NCI-H2196 (cell line): ENCODE results near the gene CEP83.
"Not testable (repeated sequence)": the region's sequence is repeated elsewhere in the genome, so short reads cannot be mapped to it uniquely, and the experiment has no call there.

Experiments
- DNase-seq: peaks from one replicate; lab custom pipeline; 2025; ENCODE audit not compliant: unreplicated experiment; lab: John Stamatoyannopoulos, UW

Gene CEP83

DNA sequence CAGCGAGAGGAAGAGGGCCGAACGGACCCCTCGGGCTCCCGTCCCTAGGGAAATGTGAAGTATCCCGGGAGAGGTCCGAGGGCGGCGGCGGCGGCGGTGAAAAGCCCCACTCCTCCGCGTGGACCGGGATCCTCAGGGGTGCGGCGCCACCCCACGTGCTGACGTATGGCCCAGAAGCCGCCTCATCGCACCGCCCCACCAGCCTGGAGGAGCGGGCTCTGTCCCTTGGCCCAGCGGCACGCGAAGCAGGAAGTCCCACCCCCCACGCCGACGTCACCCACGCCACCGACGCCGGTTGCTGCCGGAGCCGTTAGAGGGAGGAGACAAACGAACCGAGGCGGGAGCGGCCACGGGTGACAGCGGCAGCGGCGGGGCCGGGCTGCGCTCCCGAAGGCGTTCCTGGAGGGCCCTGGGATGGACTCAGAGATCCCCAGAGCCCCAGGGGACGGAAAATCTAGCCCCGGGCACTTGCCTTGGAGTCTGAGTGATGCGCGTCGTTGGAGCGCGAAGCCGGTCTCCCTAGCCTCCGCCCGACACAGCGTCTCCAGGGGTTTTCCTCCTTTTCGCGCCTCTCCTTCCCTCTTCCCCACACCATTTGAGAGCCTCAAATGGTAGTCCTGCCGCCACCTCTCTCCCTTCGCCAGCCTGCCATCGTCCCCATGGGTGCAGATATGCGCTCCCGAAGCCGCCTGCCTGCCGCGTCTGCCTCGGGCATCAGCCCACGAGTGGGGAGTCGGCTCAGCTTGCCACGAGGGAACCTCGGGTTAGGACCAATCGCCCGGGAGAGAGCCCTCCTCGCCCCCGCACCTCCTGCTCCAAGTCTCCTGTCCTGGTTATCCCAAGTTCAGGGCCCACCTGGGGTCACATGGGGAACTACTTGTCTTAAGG lies at the start of gene CEP83:
TSS of gene CEP83 (minus strand) at position 140 of the 888 bp plus-strand sequence. CDS start 47,377 bp downstream, outside the sequence.
- peak; percentile 84 for DNase-seq

DNA sequence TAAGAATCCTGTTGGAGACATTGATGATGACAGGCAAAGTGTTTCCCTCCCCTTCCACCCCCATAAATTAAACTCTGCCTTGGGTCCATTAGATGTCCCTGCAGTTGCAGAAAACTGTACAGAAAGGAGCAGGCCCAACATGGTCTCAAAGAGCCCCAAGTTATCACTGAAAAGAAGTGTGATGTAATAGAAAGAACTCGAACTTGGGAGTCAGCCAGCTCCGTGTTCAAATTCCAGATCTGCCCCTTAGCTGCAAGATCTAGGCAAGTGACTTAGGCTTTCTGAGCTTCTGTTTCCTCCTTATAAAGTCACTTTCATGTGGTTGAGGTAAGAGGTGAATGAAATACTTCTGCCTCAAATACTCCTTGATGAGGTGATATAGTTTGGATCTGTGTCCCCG lies 49.6 kb upstream of the CEP83 start:
- no peak for DNase-seq

GRCh38 chr12:94507455-94507854 lies 47.8 kb upstream of the CEP83 start:
- no peak for DNase-seq

GRCh38 chr12:94504386-94504785 lies 44.7 kb upstream of the CEP83 start:
- no peak for DNase-seq

DNA sequence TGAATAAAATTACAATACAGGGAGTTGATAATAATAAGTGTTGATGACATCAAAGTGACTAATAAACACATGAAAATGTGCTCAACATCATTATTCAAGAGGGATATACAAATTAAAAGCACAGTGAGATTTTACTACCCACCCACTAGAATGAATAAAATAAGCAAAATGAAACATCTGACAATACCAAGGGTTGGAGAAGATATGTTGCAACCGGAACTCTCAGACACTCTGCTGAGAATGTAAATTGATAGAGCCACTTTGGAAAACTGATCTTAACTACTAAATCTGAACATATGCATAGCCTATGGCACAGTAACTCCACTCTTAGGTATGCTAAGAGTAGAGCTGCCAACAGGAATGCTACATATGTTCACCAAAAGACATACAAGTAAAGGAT lies 44.0 kb upstream of the CEP83 start:
- DNase-seq, result no peak

- DNase-seq, result no peak
Observed at GRCh38 chr12:94500831-94501567, 41.3 kb upstream of the CEP83 start.

GRCh38 chr12:94498698-94499097 lies 39.0 kb upstream of the CEP83 start:
- DNase-seq, result no peak

DNA sequence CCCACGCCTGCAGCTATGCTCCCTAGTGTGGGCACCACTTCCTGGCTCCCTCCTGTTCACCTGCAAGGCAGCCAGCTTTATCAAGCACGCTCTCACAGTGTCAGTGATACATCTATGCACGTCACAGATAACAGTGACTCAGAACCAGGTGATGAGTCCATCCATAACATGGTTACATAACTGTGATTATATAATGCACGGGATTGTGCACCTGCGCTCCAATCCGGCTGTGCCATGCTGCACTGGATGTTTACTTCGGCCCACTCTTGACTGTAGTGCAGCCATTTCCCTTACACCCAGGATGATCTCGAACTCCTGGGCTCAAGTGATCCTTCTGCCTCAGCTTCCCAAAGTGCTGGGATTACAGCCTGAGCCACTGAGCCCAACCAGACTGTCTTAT lies 38.4 kb upstream of the CEP83 start:
- DNase-seq, result no peak

DNA sequence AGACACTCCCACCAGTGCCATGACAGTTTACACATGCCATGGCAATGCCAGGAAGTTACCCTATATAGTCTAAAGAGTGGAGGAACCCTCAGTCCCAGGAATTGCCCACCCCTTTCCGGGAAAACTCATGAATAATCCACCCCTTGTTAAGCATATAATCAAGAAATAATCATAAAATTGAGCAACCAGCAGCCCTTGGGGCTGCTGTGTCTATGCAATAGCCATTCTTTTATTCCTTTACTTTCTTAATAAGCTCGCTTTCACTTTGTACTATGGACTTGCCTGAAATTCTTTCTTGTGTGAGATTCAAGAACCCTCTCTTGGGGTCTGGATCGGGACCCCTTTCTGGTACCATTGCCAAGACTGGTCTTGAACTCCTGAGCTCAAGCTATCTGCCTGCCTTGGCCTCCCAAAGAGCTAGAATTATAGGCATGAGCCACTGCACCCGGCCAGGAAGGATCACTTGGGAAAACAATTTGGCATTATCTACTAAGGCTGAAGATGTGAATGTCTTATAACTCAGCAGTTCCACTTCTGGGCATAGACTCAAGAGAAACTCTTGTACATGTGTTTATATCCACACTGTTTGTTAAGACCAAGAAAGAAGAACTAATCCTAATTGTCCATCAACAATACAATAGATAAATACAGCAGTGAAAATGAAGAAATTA lies 35.9 kb upstream of the CEP83 start:
- DNase-seq, result no peak

DNA sequence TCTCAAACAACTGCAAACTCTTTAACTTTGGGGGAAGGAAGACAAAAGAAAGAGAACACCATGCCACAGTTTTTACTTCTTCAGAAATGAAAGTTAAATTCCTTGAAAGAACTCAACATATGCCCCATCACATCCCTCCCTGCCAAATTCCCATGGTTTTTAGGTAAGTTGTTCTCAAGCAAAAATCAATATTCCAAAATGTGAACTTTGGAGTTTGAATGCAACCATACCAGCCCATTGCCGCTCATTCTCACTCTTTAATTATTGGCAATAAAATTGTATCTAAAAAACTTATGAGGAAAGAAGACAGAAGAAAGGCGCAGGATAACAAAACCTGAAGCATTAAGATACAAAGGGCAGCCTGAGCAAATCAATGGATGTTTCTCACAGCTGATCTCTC lies 31.8 kb upstream of the CEP83 start:
- no peak for DNase-seq

DNA sequence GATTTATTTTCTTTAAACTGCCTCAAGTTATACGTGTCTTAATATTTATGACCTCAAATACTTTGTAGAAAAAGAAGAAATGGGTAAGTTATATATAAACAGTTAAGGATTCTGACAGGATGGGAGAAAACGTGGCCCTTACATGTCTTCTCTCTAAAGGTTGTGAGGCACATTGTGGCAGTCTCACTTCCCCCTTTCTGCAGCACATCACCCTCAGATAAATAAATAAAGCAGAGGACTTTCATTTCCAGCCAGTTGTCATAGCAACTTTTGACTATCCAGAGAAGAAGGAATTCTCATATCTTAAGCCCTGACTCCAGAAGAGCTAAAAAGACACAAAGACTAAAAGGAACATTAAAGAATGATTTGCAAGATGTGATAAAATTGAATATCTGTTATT lies 28.8 kb upstream of the CEP83 start:
- DNase-seq, result no peak

GRCh38 chr12:94481734-94482133 lies 22.1 kb upstream of the CEP83 start:
- no peak for DNase-seq

DNA sequence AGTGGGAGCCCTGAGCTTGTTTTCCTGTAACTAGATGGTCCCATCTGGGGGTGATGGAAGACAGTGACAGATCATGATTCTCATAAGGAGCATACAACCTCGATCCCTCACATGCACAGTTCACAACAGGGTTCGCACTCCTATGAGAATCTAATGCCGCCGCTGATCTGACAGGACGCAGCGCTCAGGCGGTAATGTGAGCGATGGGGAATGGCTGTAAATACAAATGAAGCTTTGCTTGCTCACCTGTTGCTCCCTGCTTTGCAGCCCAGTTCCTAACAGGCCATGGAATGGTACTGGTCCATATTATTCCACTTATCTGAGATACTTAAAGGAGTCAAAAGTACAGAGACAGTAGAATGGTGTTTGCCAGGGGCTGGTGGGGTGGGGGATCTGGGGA lies 9.9 kb upstream of the CEP83 start:
- DNase-seq, result no peak

DNA sequence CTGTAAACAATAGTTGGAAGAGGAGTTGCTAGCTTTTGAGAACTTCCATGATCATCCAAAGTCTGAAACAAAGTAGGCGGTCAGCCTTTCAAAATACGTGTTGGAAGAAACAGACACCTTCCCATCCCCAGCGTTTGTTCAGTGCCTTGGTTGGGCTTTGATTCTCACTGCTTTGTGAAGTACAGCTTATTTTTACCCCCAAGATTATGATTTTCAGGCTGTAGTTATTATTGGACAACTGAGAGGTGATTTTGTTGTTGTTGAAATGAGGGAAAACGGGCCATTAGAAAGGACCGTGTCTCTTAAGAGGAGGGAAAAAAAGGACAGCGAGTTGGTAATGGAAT lies 921 bp upstream of the CEP83 start:
- DNase-seq, result no peak

DNA sequence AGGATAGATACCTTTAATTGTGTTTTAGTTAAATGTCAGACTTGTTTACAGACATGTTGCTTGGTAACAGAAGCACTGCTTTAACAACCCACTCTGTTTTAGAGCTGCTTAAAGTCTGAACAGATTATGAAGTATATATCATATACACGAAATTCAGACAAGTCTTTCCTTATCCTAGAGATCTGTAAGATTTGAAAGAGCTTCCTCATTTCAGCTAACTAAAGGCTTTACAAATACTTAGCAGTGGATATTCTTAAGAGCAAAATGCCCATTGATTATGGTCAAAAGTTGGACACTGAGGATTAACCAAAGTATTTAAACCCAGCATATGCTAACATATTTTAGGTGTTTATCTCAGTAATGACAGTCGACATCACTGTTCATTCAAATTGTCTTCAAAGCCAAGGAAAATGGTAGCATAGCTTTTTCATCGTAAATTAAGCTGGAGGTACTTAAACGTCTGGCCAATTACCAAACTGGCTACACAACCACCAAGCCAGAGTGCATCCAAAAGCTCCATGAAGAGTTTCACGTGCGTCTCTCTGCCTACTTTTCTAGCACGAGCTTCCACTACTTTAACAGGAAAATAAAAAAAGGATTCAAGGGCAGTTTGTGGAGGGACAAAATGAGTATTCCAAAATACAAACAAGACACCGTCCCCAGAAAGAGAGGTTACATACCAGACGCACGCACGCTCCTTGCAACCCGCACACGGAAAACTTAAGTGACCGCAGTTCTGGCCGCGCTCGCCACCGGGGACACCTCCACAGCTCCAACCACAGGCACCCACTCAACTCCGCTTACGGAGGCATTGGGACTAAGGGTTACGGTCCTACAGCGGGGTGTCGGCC lies 565 bp downstream of the CEP83 start:
- DNase-seq, result peak; percentile 29

DNA sequence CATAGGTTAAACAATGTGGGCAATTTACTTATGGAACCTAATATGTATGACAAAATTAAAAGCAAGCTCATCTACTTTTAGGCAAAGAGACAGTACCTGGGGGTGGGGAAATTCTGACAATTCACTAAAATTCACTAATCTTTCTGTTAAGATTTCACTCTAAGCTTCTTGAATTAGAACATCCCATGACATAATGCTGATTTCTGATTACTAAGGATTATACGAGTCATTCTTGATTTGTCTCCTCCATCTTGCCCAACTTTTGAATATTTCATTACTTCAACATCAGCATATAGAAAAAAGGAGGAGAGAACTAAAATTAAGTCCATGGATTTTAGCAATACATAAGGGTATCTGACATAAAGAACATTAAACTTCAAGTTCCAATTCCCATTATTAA lies 2.4 kb downstream of the CEP83 start:
- no peak for DNase-seq

GRCh38 chr12:94454318-94454717 lies 5.3 kb downstream of the CEP83 start:
- DNase-seq, result not testable (repeated sequence)

GRCh38 chr12:94445662-94446061 lies 14.0 kb downstream of the CEP83 start:
- no peak for DNase-seq

- DNase-seq, result no peak
Observed at GRCh38 chr12:94437303-94437702, 22.4 kb downstream of the CEP83 start.

GRCh38 chr12:94435511-94435927 lies 24.1 kb downstream of the CEP83 start:
- no peak for DNase-seq

DNA sequence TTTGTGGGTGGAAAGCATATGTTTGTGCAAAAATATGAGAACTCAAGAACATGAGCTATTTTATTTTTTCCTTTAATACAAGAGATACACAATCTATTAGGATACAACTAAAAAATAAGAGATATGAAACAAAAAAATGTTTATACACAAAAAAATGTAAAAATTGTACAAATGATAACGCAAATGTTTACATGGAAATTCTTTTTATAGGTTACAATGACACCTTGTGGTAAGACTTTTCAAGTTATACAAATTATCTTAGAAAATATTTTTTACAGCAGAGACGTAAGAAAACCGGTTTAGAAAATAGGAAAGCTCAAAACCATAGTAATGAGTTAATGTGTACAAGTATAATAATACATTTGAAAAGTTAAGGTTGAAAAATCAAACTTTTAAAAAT lies 25.5 kb downstream of the CEP83 start:
- no peak for DNase-seq
